WTC11 (cell line): ENCODE results near the gene SYT9.

Experiments
- CREM ChIP-seq: sonication (generic); formaldehyde crosslinking; IDR thresholded peaks from 2 replicates; pipeline ENCODE4 v1.8.1; 2022; ENCODE audit warnings: mild to moderate bottlenecking, missing genetic modification reagents, moderate library complexity
- E2F5 ChIP-seq: sonication (generic); formaldehyde crosslinking; IDR thresholded peaks from 2 replicates; pipeline ENCODE4 v1.8.1; 2022; ENCODE audit warnings: mild to moderate bottlenecking, moderate library complexity, missing genetic modification reagents
- FOXJ3 ChIP-seq: sonication (generic); formaldehyde crosslinking; IDR thresholded peaks from 2 replicates; pipeline ENCODE4 v1.9.0; 2021; ENCODE audit warnings: missing genetic modification reagents, mild to moderate bottlenecking, borderline replicate concordance
- MAX ChIP-seq: sonication (generic); formaldehyde crosslinking; IDR thresholded peaks from 2 replicates; pipeline ENCODE4 v1.8.0; 2022; ENCODE audit warnings: mild to moderate bottlenecking, missing genetic modification reagents
- NR1H2 ChIP-seq: sonication (generic); formaldehyde crosslinking; IDR thresholded peaks from 2 replicates; pipeline ENCODE4 v1.9.0; 2021; ENCODE audit warnings: mild to moderate bottlenecking, moderate library complexity, missing genetic modification reagents
- SMAD4 ChIP-seq: sonication (generic); formaldehyde crosslinking; IDR thresholded peaks from 2 replicates; pipeline ENCODE4 v1.8.0; 2022; ENCODE audit warnings: mild to moderate bottlenecking, missing genetic modification reagents
- TCF7 ChIP-seq: sonication (generic); formaldehyde crosslinking; IDR thresholded peaks from 2 replicates; pipeline ENCODE4 v1.8.0; 2022; ENCODE audit warnings: mild to moderate bottlenecking, low read depth, missing genetic modification reagents, moderate library complexity
- USF2 ChIP-seq: sonication (generic); formaldehyde crosslinking; IDR thresholded peaks from 2 replicates; pipeline ENCODE4 v1.8.1; 2023; ENCODE audit warnings: mild to moderate bottlenecking, missing genetic modification reagents, moderate library complexity
- ZNF532 ChIP-seq: fragments of 250-450 bp; sonication (Bioruptor Pico); IDR thresholded peaks from 2 replicates; pipeline ENCODE4 v1.9.0; 2021; ENCODE audit warnings: mild to moderate bottlenecking, borderline replicate concordance
- TF ChIP-seq, protein P1 (sequence below): fragments of 200-600 bp; IDR thresholded peaks from 2 replicates; pipeline ENCODE4 v1.8.0; 2022; ENCODE audit warnings: antibody characterized with exemption
- TF ChIP-seq, protein P2 (sequence below): sonication (generic); formaldehyde crosslinking; IDR thresholded peaks from 2 replicates; pipeline ENCODE4 v1.8.0; 2023; ENCODE audit warnings: missing genetic modification reagents, mild to moderate bottlenecking, borderline replicate concordance

DNA sequence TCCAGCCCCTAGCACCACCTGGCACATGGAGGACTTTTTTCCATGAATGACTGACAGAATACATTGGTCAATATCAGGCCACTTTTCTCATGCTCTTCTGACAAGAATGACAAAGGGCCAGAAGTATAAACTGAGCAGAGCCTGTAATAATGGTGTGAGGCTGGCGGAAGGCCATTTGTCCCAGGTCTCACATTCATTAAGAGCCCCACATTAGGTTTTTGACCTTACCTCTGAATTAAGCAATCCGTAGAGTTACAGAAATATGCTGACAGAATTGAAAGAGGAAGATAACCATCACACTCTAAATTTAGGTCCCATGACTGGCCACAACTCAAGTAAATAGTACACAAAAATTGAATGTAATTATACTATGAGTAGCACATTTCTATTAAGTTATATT is 55.2 kb downstream of the SYT9 start:
- TF ChIP-seq, protein P1, sequence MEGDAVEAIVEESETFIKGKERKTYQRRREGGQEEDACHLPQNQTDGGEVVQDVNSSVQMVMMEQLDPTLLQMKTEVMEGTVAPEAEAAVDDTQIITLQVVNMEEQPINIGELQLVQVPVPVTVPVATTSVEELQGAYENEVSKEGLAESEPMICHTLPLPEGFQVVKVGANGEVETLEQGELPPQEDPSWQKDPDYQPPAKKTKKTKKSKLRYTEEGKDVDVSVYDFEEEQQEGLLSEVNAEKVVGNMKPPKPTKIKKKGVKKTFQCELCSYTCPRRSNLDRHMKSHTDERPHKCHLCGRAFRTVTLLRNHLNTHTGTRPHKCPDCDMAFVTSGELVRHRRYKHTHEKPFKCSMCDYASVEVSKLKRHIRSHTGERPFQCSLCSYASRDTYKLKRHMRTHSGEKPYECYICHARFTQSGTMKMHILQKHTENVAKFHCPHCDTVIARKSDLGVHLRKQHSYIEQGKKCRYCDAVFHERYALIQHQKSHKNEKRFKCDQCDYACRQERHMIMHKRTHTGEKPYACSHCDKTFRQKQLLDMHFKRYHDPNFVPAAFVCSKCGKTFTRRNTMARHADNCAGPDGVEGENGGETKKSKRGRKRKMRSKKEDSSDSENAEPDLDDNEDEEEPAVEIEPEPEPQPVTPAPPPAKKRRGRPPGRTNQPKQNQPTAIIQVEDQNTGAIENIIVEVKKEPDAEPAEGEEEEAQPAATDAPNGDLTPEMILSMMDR: no peak
- TF ChIP-seq NR1H2 (CRISPR knock-in tag) (no peak), MAX (no peak), CREM (CRISPR knock-in tag) (no peak), TCF7 (no peak), E2F5 (CRISPR knock-in tag) (no peak), FOXJ3 (CRISPR knock-in tag) (no peak), USF2 (CRISPR knock-in tag) (no peak), SMAD4 (CRISPR knock-in tag) (no peak), ZNF532 (CRISPR knock-in tag) (no peak)
- TF ChIP-seq, protein P2, sequence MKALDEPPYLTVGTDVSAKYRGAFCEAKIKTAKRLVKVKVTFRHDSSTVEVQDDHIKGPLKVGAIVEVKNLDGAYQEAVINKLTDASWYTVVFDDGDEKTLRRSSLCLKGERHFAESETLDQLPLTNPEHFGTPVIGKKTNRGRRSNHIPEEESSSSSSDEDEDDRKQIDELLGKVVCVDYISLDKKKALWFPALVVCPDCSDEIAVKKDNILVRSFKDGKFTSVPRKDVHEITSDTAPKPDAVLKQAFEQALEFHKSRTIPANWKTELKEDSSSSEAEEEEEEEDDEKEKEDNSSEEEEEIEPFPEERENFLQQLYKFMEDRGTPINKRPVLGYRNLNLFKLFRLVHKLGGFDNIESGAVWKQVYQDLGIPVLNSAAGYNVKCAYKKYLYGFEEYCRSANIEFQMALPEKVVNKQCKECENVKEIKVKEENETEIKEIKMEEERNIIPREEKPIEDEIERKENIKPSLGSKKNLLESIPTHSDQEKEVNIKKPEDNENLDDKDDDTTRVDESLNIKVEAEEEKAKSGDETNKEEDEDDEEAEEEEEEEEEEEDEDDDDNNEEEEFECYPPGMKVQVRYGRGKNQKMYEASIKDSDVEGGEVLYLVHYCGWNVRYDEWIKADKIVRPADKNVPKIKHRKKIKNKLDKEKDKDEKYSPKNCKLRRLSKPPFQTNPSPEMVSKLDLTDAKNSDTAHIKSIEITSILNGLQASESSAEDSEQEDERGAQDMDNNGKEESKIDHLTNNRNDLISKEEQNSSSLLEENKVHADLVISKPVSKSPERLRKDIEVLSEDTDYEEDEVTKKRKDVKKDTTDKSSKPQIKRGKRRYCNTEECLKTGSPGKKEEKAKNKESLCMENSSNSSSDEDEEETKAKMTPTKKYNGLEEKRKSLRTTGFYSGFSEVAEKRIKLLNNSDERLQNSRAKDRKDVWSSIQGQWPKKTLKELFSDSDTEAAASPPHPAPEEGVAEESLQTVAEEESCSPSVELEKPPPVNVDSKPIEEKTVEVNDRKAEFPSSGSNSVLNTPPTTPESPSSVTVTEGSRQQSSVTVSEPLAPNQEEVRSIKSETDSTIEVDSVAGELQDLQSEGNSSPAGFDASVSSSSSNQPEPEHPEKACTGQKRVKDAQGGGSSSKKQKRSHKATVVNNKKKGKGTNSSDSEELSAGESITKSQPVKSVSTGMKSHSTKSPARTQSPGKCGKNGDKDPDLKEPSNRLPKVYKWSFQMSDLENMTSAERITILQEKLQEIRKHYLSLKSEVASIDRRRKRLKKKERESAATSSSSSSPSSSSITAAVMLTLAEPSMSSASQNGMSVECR (CRISPR knock-in tag): no peak
